ENCODE results near the gene CDC25B.
"Not testable (repeated sequence)": the region's sequence is repeated elsewhere in the genome, so short reads cannot be mapped to it uniquely, and the experiment has no call there.

CDC25B gene

GRCh38 chr20:3785240-3786125 is 10.6 kb upstream of the CDC25B start:
- TF ChIP-seq, protein P1, sequence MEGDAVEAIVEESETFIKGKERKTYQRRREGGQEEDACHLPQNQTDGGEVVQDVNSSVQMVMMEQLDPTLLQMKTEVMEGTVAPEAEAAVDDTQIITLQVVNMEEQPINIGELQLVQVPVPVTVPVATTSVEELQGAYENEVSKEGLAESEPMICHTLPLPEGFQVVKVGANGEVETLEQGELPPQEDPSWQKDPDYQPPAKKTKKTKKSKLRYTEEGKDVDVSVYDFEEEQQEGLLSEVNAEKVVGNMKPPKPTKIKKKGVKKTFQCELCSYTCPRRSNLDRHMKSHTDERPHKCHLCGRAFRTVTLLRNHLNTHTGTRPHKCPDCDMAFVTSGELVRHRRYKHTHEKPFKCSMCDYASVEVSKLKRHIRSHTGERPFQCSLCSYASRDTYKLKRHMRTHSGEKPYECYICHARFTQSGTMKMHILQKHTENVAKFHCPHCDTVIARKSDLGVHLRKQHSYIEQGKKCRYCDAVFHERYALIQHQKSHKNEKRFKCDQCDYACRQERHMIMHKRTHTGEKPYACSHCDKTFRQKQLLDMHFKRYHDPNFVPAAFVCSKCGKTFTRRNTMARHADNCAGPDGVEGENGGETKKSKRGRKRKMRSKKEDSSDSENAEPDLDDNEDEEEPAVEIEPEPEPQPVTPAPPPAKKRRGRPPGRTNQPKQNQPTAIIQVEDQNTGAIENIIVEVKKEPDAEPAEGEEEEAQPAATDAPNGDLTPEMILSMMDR (IDR thresholded peaks at IDR 0.05; ENCODE audit: low read depth, low read length): no peak
- TF ChIP-seq POLR2A (IDR thresholded peaks at IDR 0.05; ENCODE audit: extremely low read depth, insufficient read length): no peak
- TF ChIP-seq MYC (IDR thresholded peaks at IDR 0.05; ENCODE audit: low read depth, low read length): no peak
- TF ChIP-seq, protein P2, sequence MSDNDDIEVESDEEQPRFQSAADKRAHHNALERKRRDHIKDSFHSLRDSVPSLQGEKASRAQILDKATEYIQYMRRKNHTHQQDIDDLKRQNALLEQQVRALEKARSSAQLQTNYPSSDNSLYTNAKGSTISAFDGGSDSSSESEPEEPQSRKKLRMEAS (IDR thresholded peaks at IDR 0.05; ENCODE audit: low read depth, low read length): no peak
- DNase-seq (ENCODE audit: low read depth): peak; percentile 65

DNA sequence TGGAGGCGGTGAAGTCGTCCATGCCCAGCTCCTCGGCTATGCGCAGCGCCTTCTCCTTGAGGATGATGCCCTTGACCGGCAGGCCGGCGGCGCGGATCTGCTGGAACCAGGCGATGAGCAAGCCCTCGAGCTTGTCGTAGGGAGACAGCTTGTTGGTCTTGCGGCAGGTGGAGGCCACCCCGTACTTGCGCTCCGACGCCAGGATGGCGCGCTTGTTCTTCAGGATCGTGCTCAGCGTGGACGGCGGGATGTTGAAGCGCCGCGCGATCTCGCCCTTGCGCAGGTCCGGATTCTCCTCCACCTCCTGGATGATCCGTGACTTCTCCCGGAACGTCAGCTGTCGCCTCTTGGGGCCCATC is 10.0 kb upstream of the CDC25B start:
- H3K4me3 ChIP-seq (ENCODE audit: low read depth, low read length): peak overlapping the region; percentile 83
- TF ChIP-seq, protein P1 (IDR thresholded peaks at IDR 0.05; ENCODE audit: low read depth, low read length): no peak
- TF ChIP-seq POLR2A (IDR thresholded peaks at IDR 0.05; ENCODE audit: extremely low read depth, insufficient read length): peak; percentile 3
- DNase-seq (ENCODE audit: low read depth): peak; percentile 76

More at GRCh38 chr20:3785240-3786125, 10.6 kb upstream of the CDC25B start:
- H3K4me3 ChIP-seq (ENCODE audit: low read depth, low read length): peak overlapping the region; percentile 83

GRCh38 chr20:3786665-3787323 is 9.3 kb upstream of the CDC25B start, which contains the start of gene CENPB:
Gene CENPB, minus strand, starts transcription at chr20:3786740. Its CDS starts 257 bp downstream, at chr20:3786483.
- peak; percentile 93 for DNase-seq (ENCODE audit: low read depth)
- peak within 1 kb of the TSS; percentile 83 for H3K4me3 ChIP-seq (ENCODE audit: low read depth, low read length)
- TF ChIP-seq MYC (IDR thresholded peaks at IDR 0.05; ENCODE audit: low read depth, low read length) (peak; percentile 42; the same call in 1 of the 2 replicates), POLR2A (IDR thresholded peaks at IDR 0.05; ENCODE audit: extremely low read depth, insufficient read length) (peak; percentile 34)
- TF ChIP-seq, protein P1 (IDR thresholded peaks at IDR 0.05; ENCODE audit: low read depth, low read length): peak; percentile 52
- TF ChIP-seq, protein P2 (IDR thresholded peaks at IDR 0.05; ENCODE audit: low read depth, low read length): no peak

- TF ChIP-seq POLR2A (IDR thresholded peaks at IDR 0.05; ENCODE audit: extremely low read depth, insufficient read length): no peak
- TF ChIP-seq MYC (IDR thresholded peaks at IDR 0.05; ENCODE audit: low read depth, low read length): no peak
- TF ChIP-seq, protein P1 (IDR thresholded peaks at IDR 0.05; ENCODE audit: low read depth, low read length): no peak
- TF ChIP-seq, protein P2 (IDR thresholded peaks at IDR 0.05; ENCODE audit: low read depth, low read length): no peak
- H3K4me3 ChIP-seq (ENCODE audit: low read depth, low read length): peak overlapping the region; percentile 58
- peak; percentile 23 for DNase-seq (ENCODE audit: low read depth)
Measured at GRCh38 chr20:3787324-3788014, 8.6 kb upstream of the CDC25B start.

- TF ChIP-seq, protein P2 (IDR thresholded peaks at IDR 0.05; ENCODE audit: low read depth, low read length): no peak
- TF ChIP-seq MYC (IDR thresholded peaks at IDR 0.05; ENCODE audit: low read depth, low read length): no peak
- TF ChIP-seq, protein P1 (IDR thresholded peaks at IDR 0.05; ENCODE audit: low read depth, low read length): no peak
- no peak for TF ChIP-seq POLR2A (IDR thresholded peaks at IDR 0.05; ENCODE audit: extremely low read depth, insufficient read length)
- no peak overlapping the region for H3K4me3 ChIP-seq (ENCODE audit: low read depth, low read length)
- no peak for DNase-seq (ENCODE audit: low read depth)
Measured at GRCh38 chr20:3788685-3789155, 7.4 kb upstream of the CDC25B start.

DNA sequence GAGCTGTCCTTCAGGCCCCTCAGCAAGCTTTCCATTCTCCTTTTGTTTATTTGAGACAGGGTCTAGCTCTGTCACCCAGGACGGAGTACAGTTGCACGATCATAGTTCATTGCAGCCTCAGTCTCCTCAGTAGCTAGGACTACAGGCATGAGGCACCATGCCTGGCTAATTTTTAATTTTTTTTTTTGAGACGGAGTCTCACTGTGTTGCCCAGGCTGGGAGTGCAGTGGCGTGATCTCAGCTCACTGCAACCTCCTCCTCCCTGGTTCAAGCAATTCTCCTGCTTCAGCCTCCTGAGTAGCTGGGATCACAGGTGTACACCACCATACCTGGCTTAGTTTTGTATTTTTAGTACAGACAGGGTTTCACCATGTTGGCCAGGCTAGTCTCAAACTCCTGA is 6.9 kb upstream of the CDC25B start:
- DNase-seq (ENCODE audit: low read depth); H3K4me3 ChIP-seq (ENCODE audit: low read depth, low read length): not testable (repeated sequence)

GRCh38 chr20:3794168-3794567 is 1.9 kb upstream of the CDC25B start:
- H3K4me3 ChIP-seq (ENCODE audit: low read depth, low read length); DNase-seq (ENCODE audit: low read depth): not testable (repeated sequence)

Data from NB4 (cell line).